Esophagus muscularis mucosa (tissue), 4 donors: ENCODE data around the gene LRRC10B.

ENCODE experiments used
- CTCF ChIP-seq, 3 experiments: fragments of 200-600 bp in 2 of 3; fragments of 450-650 bp in 1 of 3; sonication (generic) in 2 of 3; IDR thresholded peaks; one replicate each; pipeline ENCODE4 v1.5.1; 2017 to 2019; ENCODE audit warnings: antibody characterized with exemption in 3 of 3, mild to moderate bottlenecking in 2 of 3, moderate library complexity in 1 of 3
- EP300 ChIP-seq: sonication (generic); formaldehyde crosslinking; IDR thresholded peaks from one replicate; pipeline ENCODE4 v1.6.1; 2017; ENCODE audit warnings: antibody characterized with exemption
- POLR2A ChIP-seq: fragments of 450-650 bp; IDR thresholded peaks from one replicate; pipeline ENCODE4 v1.6.1; 2017; ENCODE audit warnings: antibody characterized with exemption, moderate library complexity, mild to moderate bottlenecking, low read depth

- no peak for TF ChIP-seq POLR2A
- no peak for TF ChIP-seq CTCF (IDR thresholded peaks at IDR 0.05)
- TF ChIP-seq EP300 = no peak
Measured at GRCh38 chr11:61533401-61533800, 24.9 kb downstream of the LRRC10B start.
